RWPE2 (cell line): ENCODE data around the gene AIRE.

Experiments
- ATAC-seq: fragments of 200-7000 bp; cut with Tn5 transposase; 3 replicates; pipeline ENCODE4 v1.9.1; 2021; ENCODE audit warnings: low read depth
- DNase-seq: peaks from one replicate; pipeline ENCODE4 v3.0.0-alpha.2; 2020; ENCODE audit warnings: low spot score
- H3K27ac ChIP-seq: fragments of 450-650 bp; 2 replicates; pipeline ENCODE4 v1.5.1; 2017; ENCODE audit warnings: mild to moderate bottlenecking; ENCODE audit not compliant: poor library complexity, severe bottlenecking
- H3K27me3 ChIP-seq: fragments of 250-450 bp; sonication (Bioruptor Pico); 2 replicates; pipeline ENCODE4 v1.5.1; 2021; ENCODE audit warnings: mild to moderate bottlenecking, moderate library complexity; ENCODE audit not compliant: insufficient read depth, poor library complexity, severe bottlenecking
- H3K36me3 ChIP-seq: fragments of 250-450 bp; sonication (Bioruptor Pico); 2 replicates; pipeline ENCODE4 v1.5.1; 2020; ENCODE audit warnings: low read depth, mild to moderate bottlenecking, moderate library complexity
- H3K4me1 ChIP-seq: fragments of 250-450 bp; sonication (Bioruptor Pico); 2 replicates; pipeline ENCODE4 v1.5.1; 2021; ENCODE audit warnings: mild to moderate bottlenecking, moderate library complexity; ENCODE audit not compliant: insufficient read depth, poor library complexity, severe bottlenecking
- H3K4me3 ChIP-seq: fragments of 250-450 bp; sonication (Bioruptor Pico); 2 replicates; pipeline ENCODE4 v1.5.1; 2021; ENCODE audit warnings: mild to moderate bottlenecking, moderate library complexity; ENCODE audit not compliant: severe bottlenecking
- H3K9me3 ChIP-seq: fragments of 250-450 bp; sonication (Bioruptor Pico); 2 replicates; pipeline ENCODE4 v1.5.1; 2021; ENCODE audit warnings: mild to moderate bottlenecking, moderate library complexity; ENCODE audit not compliant: severe bottlenecking
- TF ChIP-seq, protein P1 (sequence below): fragments of 450-650 bp; IDR thresholded peaks from one replicate; pipeline ENCODE4 v1.5.1; 2017; ENCODE audit warnings: mild to moderate bottlenecking, moderate library complexity; ENCODE audit not compliant: poor library complexity, severe bottlenecking

Gene AIRE

DNA sequence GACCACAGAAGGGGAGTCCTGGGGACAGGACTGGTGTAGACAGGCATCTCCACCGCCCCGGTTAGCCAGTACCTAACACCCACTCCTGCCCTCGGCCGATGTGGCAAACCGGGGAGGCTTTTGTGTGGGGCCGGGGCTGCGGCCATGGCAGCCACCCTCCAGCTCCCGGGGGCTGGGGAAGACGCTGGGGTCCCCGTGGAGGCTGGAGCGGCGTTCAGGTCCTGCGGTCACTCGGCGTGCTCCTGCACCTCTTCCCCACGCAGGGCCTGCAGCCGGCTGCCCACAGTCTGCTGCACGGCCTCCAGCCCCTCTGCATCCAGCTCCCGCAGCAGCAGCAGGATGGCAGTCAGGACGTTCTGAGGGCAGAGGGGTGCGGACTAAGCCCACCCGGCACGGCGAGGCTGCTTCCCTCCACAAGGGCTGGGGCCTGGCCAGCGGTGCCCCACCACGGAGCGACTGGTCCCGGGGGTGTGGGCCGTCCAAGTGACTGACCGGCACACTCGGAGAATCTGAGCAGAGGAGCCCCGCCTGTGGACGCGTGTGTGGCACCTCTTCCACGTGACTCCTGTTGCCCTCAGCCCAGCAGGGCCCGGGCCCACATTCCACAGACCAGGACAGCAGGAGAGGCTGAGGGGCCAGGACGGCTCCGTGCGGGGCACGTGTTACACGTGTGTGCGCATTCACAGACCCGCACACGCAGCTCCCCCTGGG is 44.5 kb downstream of the AIRE start:
- Histone ChIP-seq H3K4me1 (no peaks in the 10 kb centered on the region), H3K27me3 (no peaks in the 10 kb centered on the region), H3K9me3 (no peaks in the 10 kb centered on the region), H3K36me3 (no peaks in the 10 kb centered on the region; the same call in 1 of the 2 replicates), H3K4me3 (no peak overlapping the region), H3K27ac (no peak overlapping the region)
- no peak for DNase-seq
- TF ChIP-seq, protein P1, sequence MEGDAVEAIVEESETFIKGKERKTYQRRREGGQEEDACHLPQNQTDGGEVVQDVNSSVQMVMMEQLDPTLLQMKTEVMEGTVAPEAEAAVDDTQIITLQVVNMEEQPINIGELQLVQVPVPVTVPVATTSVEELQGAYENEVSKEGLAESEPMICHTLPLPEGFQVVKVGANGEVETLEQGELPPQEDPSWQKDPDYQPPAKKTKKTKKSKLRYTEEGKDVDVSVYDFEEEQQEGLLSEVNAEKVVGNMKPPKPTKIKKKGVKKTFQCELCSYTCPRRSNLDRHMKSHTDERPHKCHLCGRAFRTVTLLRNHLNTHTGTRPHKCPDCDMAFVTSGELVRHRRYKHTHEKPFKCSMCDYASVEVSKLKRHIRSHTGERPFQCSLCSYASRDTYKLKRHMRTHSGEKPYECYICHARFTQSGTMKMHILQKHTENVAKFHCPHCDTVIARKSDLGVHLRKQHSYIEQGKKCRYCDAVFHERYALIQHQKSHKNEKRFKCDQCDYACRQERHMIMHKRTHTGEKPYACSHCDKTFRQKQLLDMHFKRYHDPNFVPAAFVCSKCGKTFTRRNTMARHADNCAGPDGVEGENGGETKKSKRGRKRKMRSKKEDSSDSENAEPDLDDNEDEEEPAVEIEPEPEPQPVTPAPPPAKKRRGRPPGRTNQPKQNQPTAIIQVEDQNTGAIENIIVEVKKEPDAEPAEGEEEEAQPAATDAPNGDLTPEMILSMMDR = no peak
- ATAC-seq = peak; percentile 2; the same call in 1 of the 3 replicates

DNA sequence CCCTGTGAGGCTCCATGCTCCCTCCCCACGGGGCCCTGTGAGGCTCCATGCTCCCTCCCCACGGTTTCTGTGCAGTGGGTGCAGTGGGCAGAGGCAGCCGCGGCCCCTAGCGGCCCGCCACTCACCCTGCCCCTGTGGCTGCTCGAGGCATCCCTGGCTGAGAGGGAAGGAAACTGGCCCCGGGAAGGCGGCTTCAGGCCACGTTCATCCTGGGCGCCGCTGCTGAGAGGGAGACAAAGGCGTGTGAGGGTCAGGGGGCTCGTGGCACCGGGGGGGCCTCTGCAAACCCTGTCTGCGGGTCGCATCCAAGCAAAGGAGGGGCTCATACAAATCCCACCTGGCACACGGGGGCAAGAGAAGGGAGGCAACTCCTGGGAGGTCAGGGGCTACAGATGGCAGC is 45.0 kb downstream of the AIRE start:
- ATAC-seq (no peak), DNase-seq (no peak)
- Histone ChIP-seq H3K9me3 (no peaks in the 10 kb centered on the region), H3K4me1 (no peaks in the 10 kb centered on the region), H3K36me3 (no peaks in the 10 kb centered on the region), H3K27ac (no peak overlapping the region), H3K27me3 (no peaks in the 10 kb centered on the region), H3K4me3 (no peak overlapping the region)
- TF ChIP-seq, protein P1 = no peak

DNA sequence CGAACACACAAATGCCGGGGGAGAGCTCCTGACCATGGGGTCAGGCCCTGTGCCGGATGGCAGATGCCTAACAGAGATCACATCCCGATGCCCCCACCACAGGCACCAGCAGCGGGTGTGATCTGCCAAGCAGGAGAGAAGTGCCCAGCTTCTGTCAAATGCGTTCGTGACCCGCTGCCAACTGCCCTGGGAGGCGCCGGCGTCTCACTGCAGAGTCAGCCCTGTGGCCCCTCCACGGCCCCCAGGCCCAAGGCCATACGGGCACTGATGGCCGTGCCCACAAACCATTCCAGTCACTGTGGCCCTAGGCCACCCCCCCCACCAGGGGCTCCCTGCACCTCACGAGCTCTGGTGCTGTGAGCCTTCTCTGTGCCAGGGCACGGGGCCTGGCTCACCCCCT is 45.5 kb downstream of the AIRE start:
- Histone ChIP-seq H3K36me3 (no peaks in the 10 kb centered on the region), H3K4me1 (no peaks in the 10 kb centered on the region), H3K9me3 (no peaks in the 10 kb centered on the region), H3K27me3 (no peaks in the 10 kb centered on the region), H3K27ac (no peak overlapping the region), H3K4me3 (no peak overlapping the region)
- no peak; the same call in 2 of the 3 replicates for ATAC-seq
- no peak for DNase-seq
- TF ChIP-seq, protein P1 = no peak

DNA sequence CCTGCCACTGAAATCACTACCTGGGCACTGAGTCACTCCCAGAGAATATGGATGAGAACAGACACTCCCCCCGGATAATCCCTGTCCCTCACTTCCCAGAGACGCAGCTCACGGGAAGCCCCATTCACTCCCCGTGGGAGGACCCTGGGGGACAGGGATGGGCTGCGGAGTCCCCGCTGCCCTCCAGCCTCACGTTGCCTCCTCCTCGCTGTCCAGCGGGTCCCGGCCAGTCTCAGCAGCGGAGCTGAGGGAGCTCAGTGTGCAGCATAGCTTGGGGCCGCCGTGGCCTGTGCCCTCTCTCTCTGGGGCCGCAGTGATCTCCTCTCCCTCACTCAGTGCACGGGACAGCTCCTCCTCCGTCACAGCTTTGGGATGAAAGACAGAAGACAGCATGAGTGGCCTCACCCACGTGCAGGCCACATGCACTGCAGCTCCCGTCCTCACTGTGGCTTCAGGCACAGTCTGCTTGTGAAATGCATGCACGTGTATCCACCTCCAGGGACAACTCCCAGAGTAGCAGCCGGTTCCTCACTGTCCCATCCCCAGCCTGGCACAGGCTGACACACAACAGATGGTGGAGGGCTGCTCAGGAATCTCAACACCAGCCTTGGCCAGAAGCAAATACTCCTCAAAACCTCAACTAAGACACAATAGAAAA is 46.1 kb downstream of the AIRE start:
- ATAC-seq (no peak; the same call in 2 of the 3 replicates), DNase-seq (no peak)
- no peaks in the 10 kb centered on the region for H3K36me3 ChIP-seq
- no peak overlapping the region for H3K27ac ChIP-seq
- TF ChIP-seq, protein P1 = no peak
- H3K4me1 ChIP-seq = no peaks in the 10 kb centered on the region
- no peak overlapping the region for H3K4me3 ChIP-seq
- H3K27me3 ChIP-seq = no peaks in the 10 kb centered on the region
- H3K9me3 ChIP-seq = no peaks in the 10 kb centered on the region

DNA sequence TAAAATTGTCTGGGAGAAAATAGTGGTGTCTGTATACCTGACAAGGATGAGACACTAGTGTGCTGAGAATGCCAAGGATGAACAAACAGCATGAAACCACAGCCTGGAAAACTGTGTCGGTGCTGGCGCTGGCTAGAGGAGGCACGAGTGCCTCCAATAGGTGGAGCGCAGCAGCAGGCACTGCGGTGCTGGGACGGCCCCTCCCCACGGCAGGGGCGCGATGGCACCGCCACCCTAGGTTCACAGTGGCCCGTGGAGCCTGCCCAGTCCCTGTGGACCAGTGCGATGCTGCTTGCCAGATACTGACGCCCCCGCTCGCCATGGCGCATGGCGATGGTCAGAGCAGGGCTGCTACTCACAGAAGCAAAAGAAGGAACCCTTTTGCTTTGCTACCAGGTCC is 46.7 kb downstream of the AIRE start:
- DNase-seq (no peak), ATAC-seq (no peak)
- Histone ChIP-seq H3K27ac (no peak overlapping the region), H3K4me1 (no peaks in the 10 kb centered on the region), H3K27me3 (no peaks in the 10 kb centered on the region), H3K9me3 (no peaks in the 10 kb centered on the region), H3K36me3 (no peaks in the 10 kb centered on the region), H3K4me3 (no peak overlapping the region)
- TF ChIP-seq, protein P1 = no peak
